ENCODE results near the gene SULT1A1. TPM values are rescaled to one million over a fixed set of nuclear protein-coding genes. Genes with fewer than 3 reads are reported as not detected.
"Not testable (repeated sequence)": the region's sequence is repeated elsewhere in the genome, so short reads cannot be mapped to it uniquely, and the experiment has no call there.

The SULT1A1 gene
- total RNA-seq (2013) = 139 TPM
- polyA plus RNA-seq = 100 to 1,000 TPM in 2 of 3 donors, 10 to 100 TPM in 1; 96.3 to 362 (median 320) TPM
- 67.2 and 133 TPM in 2 replicates for polyA minus RNA-seq
- total RNA-seq = 0.35 to 7.0 (median 4.5) reads per million in 11 experiments

DNA sequence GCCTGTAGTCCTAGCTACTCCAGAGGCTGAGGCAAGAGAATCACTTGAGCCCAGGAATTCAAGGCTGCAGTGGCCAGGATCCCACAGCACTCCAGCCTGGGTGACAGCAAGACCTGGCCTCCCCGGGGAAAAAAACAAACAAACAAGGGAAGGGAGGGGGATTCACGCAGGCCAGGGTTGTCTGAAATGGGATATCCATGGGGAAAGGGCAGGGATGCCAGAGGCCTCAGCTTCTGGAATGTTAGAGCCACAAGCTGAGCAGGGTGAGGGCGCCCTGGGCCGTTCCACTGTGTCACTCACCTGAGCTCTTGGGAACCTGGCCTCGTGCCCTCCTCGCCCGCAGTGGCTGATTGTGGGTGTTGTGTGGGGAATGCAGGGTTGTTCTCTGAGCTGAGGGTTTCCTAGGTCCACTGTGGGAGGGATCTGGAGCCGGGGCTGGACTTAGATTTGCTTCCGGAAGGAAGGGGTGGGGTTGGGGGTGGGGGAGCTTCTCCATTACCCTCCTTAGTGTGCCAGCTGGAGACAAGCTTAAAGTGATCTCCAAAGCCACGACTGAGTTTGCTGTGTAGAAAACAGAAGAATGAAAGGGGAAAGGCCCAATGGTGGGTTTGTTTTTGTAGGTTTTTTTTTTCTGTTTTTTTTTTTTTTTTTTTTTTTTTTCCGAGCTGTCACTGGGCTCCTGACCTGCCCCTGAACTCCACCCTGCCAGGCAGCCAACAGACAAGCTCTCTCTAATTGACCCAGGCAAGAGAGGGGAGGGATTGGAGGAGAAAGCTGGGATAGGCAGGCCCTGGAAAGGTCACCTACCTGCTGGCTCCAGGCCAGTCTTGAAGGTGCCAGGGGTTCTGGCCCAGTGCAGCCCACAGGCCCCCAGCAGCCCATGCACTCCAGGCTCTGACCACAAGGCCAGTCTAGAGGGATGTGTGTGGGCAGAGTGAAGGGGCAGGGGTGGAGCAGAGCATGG, at the start of gene SULT1A1:
Gene SULT1A1 (minus strand): TSS at position 414 of the 964 bp plus-strand sequence. CDS start 1,189 bp downstream, outside the sequence.
- Histone ChIP-seq H3K27me3 (ENCODE audit: control insufficient read depth in 2 of 2, insufficient read depth in 2 of 2, low read length in 2 of 2) (no peaks in the 10 kb centered on the region), H2AFZ (ENCODE audit: insufficient read depth, low read depth, low read length, poor library complexity, severe bottlenecking) (no peak within 1 kb of the TSS), H3K9me3 (replicated peaks in 1 of 2; ENCODE audit: control insufficient read depth in 1 of 2, insufficient read depth in 1 of 2, low read length in 2 of 2) (no peaks in the 10 kb centered on the region), H3K79me2 (ENCODE audit: insufficient read depth, low read length) (peaks cover 31% of the 10 kb centered on the region), H3K9ac (ENCODE audit: insufficient read depth, low read length, poor library complexity, severe bottlenecking) (peak within 1 kb of the TSS; percentile 64), H3K36me3 (replicated peaks in 1 of 2; ENCODE audit: control insufficient read depth in 1 of 2, insufficient read depth in 2 of 2, low read length in 2 of 2) (peaks cover 15 to 21% of the 10 kb centered on the region in 2 donors), H3K4me3 (replicated peaks in 1 of 3; ENCODE audit: low read depth in 2 of 3, low read length in 3 of 3) (peak within 1 kb of the TSS; percentile 46 to 79 (median 56)), H4K20me1 (ENCODE audit: insufficient read depth, low read length) (peaks cover 14% of the 10 kb centered on the region), H3K4me1 (ENCODE audit: control insufficient read depth in 1 of 2, insufficient read depth in 2 of 2, low read length in 2 of 2) (peaks cover 32 to 38% of the 10 kb centered on the region in 2 donors), H3K4me2 (replicated peaks; ENCODE audit: extremely low read depth, low read length, poor library complexity, severe bottlenecking) (peak within 1 kb of the TSS; percentile 69), H3K27ac (ENCODE audit: low read depth in 1 of 2, low read length in 2 of 2) (peak within 1 kb of the TSS; percentile 63 to 77)
- Mint-ChIP-seq H3K27me3 (ENCODE audit: low read depth in 3 of 3) (peaks cover 0 to 1% (median 0%) of the 10 kb centered on the region in 3 donors), H3K9me3 (no peaks in the 10 kb centered on the region), H3K36me3 (peaks cover 31 to 38% of the 10 kb centered on the region in 2 donors), H3K27ac (peak within 1 kb of the TSS; percentile 89 to 97 (median 95)), H3K4me1 (peaks cover 41% of the 10 kb centered on the region), H3K4me3 (peak within 1 kb of the TSS; percentile 91 to 98)
- TF ChIP-seq, protein P1, sequence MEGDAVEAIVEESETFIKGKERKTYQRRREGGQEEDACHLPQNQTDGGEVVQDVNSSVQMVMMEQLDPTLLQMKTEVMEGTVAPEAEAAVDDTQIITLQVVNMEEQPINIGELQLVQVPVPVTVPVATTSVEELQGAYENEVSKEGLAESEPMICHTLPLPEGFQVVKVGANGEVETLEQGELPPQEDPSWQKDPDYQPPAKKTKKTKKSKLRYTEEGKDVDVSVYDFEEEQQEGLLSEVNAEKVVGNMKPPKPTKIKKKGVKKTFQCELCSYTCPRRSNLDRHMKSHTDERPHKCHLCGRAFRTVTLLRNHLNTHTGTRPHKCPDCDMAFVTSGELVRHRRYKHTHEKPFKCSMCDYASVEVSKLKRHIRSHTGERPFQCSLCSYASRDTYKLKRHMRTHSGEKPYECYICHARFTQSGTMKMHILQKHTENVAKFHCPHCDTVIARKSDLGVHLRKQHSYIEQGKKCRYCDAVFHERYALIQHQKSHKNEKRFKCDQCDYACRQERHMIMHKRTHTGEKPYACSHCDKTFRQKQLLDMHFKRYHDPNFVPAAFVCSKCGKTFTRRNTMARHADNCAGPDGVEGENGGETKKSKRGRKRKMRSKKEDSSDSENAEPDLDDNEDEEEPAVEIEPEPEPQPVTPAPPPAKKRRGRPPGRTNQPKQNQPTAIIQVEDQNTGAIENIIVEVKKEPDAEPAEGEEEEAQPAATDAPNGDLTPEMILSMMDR (IDR thresholded peaks at IDR 0.05) = no peak
- DNase-seq = peak in 1 of 3 donors; percentile 58
- intact Hi-C loops (cut with micrococcal nuclease) = no loop called here
- WGBS (ENCODE audit: insufficient coverage) = 74% methylated on average over 5 of the region's 11 CpGs

DNA sequence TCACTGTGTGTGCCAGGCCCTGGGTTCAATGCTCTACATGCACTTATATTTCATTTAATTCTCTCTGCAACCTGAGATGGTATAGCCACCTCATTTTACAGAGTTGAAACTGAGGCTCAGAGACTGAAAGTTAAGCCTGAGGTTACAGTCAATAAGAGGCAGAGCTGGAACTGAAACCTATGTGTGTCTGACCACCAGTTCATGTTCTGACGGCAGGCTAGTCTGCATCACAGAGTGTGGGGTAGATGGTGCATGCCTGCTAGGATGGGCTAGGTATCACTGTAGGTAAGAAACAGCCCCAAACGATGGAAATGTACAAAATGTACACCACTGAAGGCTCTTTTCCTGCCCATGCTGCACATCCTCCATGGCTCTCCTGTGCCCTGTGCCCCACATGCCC, 30.1 kb upstream of the SULT1A1 start:
- H3K4me1 ChIP-seq (ENCODE audit: control insufficient read depth in 1 of 2, insufficient read depth in 2 of 2, low read length in 2 of 2); H3K27me3 Mint-ChIP-seq (ENCODE audit: low read depth in 3 of 3); H3K9ac ChIP-seq (ENCODE audit: insufficient read depth, low read length, poor library complexity, severe bottlenecking); H3K36me3 Mint-ChIP-seq; H3K27ac Mint-ChIP-seq; H4K20me1 ChIP-seq (ENCODE audit: insufficient read depth, low read length); H2AFZ ChIP-seq (ENCODE audit: insufficient read depth, low read depth, low read length, poor library complexity, severe bottlenecking); H3K4me3 ChIP-seq (replicated peaks in 1 of 3; ENCODE audit: low read depth in 2 of 3, low read length in 3 of 3); H3K27me3 ChIP-seq (ENCODE audit: control insufficient read depth in 2 of 2, insufficient read depth in 2 of 2, low read length in 2 of 2); H3K4me1 Mint-ChIP-seq; H3K79me2 ChIP-seq (ENCODE audit: insufficient read depth, low read length); H3K4me3 Mint-ChIP-seq; H3K36me3 ChIP-seq (replicated peaks in 1 of 2; ENCODE audit: control insufficient read depth in 1 of 2, insufficient read depth in 2 of 2, low read length in 2 of 2); H3K9me3 ChIP-seq (replicated peaks in 1 of 2; ENCODE audit: control insufficient read depth in 1 of 2, insufficient read depth in 1 of 2, low read length in 2 of 2); intact Hi-C loops (cut with micrococcal nuclease); H3K27ac ChIP-seq (ENCODE audit: low read depth in 1 of 2, low read length in 2 of 2); DNase-seq; H3K9me3 Mint-ChIP-seq; H3K4me2 ChIP-seq (replicated peaks; ENCODE audit: extremely low read depth, low read length, poor library complexity, severe bottlenecking): not testable (repeated sequence)
- WGBS (ENCODE audit: insufficient coverage) = no CpG with 5 or more reads among the region's 2 CpGs

DNA sequence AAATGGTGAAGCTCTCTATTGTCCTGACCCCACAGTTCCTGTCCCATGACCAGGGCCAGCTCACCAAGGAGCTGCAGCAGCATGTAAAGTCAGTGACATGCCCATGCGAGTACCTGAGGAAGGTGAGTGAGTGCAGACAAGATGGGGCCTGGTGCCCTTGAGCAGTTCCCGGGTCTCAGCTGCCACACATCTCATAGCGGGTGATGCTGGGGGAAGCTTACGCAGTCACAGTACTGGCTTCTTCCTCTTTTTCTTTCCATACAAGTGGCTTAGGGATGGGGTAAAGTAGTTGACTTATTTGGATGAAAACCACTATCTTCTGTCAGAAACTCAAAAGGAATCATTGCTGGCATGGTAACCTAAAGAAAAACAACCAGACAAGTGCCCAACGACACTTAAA, 28.5 kb upstream of the SULT1A1 start:
- H3K36me3 Mint-ChIP-seq; H3K27me3 ChIP-seq (ENCODE audit: control insufficient read depth in 2 of 2, insufficient read depth in 2 of 2, low read length in 2 of 2); H3K79me2 ChIP-seq (ENCODE audit: insufficient read depth, low read length); H3K4me1 Mint-ChIP-seq; H3K4me2 ChIP-seq (replicated peaks; ENCODE audit: extremely low read depth, low read length, poor library complexity, severe bottlenecking); H3K36me3 ChIP-seq (replicated peaks in 1 of 2; ENCODE audit: control insufficient read depth in 1 of 2, insufficient read depth in 2 of 2, low read length in 2 of 2); H3K9me3 ChIP-seq (replicated peaks in 1 of 2; ENCODE audit: control insufficient read depth in 1 of 2, insufficient read depth in 1 of 2, low read length in 2 of 2); H2AFZ ChIP-seq (ENCODE audit: insufficient read depth, low read depth, low read length, poor library complexity, severe bottlenecking); intact Hi-C loops (cut with micrococcal nuclease); H3K4me3 Mint-ChIP-seq; H3K27ac Mint-ChIP-seq; H3K27me3 Mint-ChIP-seq (ENCODE audit: low read depth in 3 of 3); H3K9ac ChIP-seq (ENCODE audit: insufficient read depth, low read length, poor library complexity, severe bottlenecking); H3K27ac ChIP-seq (ENCODE audit: low read depth in 1 of 2, low read length in 2 of 2); H4K20me1 ChIP-seq (ENCODE audit: insufficient read depth, low read length); H3K4me3 ChIP-seq (replicated peaks in 1 of 3; ENCODE audit: low read depth in 2 of 3, low read length in 3 of 3); DNase-seq; H3K4me1 ChIP-seq (ENCODE audit: control insufficient read depth in 1 of 2, insufficient read depth in 2 of 2, low read length in 2 of 2); H3K9me3 Mint-ChIP-seq: not testable (repeated sequence)
- no CpG with 5 or more reads among the region's 5 CpGs for WGBS (ENCODE audit: insufficient coverage)

All from CD14-positive monocyte (primary cell).